ENCODE results near the gene PLOD2.

PLOD2 gene

DNA sequence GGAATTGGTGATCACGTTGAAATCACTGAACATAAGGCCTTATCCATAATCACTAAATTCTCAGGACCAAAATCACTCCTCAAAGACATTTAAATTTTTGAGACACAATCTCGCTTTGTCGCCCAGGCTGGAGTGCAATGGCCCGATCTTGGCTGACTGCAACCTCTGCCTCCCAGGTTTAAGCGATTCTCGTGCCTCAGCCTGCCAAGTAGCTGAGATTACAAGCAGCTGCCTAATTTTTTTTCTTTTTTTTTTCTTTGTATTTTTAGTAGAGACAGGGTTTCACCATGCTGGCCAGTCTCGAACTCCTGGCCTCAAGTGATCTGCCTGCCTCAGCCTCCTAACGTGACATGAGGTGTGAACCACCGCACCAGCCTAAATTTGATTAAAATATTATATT lies 61.7 kb downstream of the PLOD2 start:
- no peak for DNase-seq (ENCODE audit: low spot score)

DNA sequence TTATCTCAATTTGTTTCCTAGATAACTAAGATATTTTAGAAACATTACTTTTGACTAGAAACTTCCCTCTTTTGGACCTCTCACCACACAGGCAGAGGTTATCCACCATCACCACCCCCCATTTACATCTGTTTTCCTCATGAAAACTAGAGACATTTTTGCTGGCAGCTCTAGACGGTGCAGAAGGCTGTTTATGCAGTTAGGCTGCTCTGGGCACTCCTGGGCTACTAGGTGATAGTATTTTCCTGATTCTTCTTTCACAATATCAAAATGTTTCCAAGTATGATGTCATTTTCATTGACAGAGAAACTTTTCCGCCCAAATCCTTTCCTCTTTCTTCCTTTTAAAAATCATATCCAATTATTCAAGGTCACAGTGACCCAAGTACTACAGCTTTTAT lies 67.1 kb downstream of the PLOD2 start:
- DNase-seq (ENCODE audit: low spot score) = no peak

DNA sequence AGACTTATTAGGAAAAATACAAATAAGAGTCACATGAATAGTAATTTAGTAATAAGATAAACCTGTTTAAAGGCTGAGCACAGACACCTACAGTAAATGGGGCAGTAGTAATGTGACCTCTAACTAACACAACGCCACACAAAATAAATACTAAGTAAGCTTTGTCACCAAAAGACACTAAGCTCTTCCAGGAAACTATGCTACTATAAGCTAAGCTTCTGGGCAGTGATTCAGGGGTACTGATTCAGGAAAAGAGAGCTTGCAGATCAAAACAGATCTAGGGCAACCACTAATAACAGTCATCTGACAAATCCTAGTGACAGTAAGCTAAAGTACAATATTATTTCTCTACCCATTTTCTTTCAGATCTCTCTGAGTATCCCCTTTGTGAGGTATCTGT lies 68.8 kb downstream of the PLOD2 start:
- DNase-seq (ENCODE audit: low spot score) = no peak

DNA sequence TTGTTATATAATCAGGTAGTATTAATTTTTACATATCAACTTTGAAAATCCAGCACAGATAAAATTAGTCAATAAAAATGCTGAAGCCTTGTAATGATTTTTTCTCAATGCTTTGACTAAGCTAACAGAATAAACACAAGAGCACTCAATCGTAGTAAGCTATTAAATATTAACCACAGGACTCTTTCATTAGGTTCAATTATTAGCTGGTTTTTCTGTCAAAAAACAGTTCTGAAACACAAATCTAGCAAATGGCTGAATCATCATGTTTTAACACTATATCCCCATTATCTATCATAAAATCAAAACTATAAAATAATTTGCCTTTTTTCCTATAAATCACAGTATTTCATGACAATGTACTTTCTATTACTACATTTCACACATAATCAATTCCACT lies 69.6 kb downstream of the PLOD2 start:
- no peak for DNase-seq (ENCODE audit: low spot score)

DNA sequence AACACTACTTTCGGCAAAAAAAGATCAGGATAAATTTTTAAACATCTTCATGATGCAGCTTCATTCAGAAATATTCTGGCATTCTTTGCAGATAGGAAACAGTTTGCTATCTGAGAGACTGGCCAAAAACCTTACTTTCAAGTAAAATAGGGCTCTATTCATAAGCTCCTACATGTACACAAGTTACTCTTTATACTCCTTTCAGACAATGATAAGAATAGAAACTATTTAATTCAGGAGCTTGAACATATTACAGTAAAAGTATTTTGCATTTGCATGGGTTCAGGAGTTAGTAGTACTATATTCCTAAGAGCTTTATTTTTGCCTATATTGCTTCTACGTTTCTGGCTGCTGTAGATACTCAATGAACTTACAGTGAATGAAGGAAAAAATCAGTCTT lies 70.5 kb downstream of the PLOD2 start:
- DNase-seq (ENCODE audit: low spot score) = no peak

DNA sequence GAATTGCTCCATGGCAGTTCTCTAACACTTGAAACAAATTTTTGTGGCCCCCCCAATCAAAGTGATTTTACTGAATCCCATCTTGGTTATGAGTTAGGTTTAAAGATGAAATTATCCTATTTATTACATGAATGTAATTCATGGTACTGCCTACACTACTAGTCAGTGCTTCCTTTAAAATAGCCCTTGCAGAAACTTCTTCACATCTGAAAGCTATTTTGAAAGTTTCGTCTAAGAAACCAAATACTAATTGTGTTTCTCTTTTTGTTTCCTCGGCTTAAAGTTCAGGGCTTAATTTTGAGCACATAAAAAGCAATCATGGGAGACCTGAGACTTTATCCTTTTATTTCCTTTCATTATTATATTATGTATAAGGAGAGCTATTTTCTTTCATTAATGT lies 72.1 kb downstream of the PLOD2 start:
- no peak for DNase-seq (ENCODE audit: low spot score)

DNA sequence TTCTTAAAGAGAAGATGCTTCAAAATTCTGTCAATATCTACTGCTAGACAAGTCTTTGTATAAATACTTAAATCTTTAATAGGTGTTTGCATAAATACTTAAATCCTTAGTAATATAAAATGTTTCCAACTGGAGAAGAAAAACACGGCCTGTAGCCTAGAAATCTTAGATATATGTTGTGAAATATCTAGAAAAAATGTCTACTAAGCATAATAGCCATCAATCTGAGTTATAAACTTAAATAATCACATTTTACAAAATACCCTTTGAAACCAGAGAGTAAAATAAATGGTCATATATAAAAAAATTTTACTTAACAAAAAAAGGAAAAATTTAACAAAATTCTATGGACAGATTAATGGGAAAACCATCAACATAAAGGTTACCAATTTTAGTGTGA lies 73.9 kb downstream of the PLOD2 start:
- DNase-seq (ENCODE audit: low spot score) = no peak

DNA sequence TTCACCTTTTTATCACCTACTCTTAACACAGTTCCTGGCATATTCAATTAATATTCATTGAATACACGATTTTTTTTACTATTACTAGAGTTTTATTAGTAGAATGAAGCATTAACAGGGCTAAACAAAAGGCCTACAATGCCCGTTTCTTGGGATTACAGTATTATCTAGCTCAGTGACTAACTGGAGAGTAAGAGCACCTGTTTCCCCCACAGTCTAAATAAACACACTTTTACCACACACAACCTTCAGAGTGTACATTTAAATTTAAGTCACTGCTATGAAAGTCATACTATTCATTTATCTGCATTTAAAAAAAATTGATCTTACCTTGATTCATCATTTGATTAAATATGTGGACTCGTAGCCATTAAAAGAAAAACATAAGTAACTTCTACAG lies 74.8 kb downstream of the PLOD2 start:
- DNase-seq (ENCODE audit: low spot score) = no peak

DNA sequence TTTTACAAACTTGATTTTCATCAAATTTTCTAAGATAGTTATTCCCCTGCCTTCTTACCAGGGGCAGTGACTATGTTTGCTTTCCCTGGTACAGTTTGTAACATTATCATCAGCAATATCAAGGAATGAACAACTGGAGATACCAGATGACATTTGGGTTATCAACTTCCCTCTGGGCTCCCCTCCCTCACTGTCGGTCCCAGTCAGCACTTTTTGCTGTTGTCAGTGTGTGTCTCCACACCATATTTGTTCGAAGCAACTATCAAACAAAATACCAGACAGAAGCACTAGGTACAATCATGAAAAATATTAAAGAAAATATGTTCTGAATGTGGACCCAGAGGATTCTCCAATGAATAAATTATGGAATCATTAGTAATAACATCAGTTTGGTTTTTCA lies 75.3 kb downstream of the PLOD2 start:
- no peak for DNase-seq (ENCODE audit: low spot score)

DNA sequence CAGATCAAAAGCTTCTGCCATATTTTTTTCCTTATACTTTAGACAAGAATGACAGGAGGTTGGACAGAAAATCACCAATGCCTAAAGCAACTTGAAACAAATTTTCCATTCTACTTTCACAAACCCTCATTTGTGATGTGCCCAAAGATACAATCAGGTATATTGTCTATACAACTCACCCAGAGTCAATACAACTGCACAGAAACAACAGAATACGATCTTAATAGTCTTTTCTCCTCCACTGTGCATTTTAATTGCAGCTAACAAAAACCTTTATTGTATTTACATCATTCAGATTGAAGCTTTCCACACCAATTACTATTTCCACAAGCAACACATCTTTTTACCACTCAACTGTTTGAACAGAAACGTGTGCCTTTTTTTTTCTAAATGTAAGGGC lies 80.4 kb downstream of the PLOD2 start:
- no peak for DNase-seq (ENCODE audit: low spot score)

DNA sequence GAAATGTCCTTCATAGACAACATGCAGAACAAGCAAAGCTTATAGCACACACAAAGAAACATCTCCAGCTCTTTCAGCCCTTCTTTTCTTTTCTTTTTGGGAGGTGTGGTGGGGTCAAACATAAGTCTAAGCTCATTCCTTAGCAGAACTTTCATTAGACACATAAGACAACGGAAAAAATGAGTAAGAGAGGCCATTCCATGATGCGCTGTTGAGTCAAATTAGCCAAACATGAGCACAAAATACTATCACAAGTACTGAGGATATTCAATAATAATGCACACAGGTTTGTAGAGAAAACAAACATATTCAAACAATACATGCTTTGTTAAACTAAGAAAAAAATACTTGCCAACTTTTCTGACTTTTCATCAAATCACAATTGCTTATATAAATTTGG lies 83.0 kb downstream of the PLOD2 start:
- no peak for DNase-seq (ENCODE audit: low spot score)

DNA sequence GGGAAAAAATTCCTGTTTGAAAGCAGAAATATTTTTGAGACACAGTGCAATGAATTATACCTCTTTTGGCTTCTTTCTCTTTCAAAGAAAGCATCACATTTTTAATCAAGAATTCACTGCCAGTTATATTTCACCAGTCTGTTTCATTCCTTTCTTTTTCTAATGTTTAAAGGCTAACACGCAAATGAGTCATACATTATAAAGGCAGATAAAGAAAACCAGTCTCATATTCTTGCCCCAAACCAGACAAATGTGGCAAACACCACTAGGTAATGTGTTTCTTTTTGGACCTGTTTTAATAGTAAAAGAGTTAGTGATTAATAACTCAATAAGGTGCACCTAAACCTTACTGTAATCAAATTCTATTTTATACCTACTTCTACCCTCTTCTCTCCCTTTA lies 83.8 kb downstream of the PLOD2 start:
- no peak for DNase-seq (ENCODE audit: low spot score)

DNA sequence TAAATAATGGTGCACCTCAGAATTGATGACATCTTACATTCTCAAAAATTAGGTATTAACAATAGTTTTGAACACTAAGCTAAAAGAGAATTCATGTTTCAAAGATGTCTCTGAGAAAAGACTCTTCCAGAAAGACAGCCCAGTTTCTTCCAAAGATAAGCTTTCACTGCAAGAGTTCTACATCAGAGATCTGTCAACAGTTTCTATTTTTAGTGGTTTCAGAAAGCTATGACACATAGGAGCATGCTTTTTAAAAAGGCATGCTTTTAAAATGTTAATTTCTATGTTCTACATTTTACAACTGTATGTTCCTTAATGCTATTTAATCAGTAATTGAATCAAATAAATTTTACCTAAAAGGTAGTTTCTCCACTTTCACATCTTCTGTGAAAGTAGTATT lies 88.2 kb downstream of the PLOD2 start:
- no peak for DNase-seq (ENCODE audit: low spot score)

DNA sequence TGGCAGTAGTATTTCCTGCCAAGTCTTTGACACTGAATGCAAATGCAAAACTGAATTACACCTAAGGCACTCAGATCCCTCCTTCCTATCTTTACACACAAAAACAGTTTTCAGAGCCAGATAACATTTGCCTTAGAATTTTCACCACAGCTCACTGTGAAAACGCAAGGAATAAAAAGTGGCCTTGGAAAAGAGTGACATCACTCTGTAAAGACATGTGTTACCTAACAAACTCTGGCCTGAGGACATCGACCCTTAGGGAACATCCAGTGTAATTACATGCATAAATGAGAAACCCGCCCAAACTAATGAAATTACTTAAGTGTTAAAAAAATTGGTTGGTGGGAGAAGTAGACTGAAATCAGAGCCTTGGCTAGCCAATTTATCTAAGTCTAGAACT lies 88.9 kb downstream of the PLOD2 start:
- DNase-seq (ENCODE audit: low spot score) = no peak

DNA sequence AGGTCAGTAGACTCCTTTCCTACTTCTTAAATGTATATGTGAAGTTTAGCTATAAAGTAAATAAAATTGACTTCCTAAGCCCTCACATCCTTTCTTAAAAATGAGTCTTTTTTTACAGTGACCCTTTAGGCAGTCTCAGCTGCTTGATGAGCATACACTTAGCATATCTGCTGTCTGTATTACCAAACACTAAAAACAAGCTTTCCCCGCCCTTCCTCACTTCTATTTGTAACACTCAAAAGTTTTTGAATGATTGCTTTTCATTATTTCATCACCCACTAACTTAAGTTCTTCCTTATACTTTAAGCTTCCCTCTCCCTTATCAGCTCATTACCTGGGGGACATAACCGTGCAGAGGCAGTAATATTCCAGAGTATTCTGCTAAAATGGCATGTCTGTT lies 89.4 kb downstream of the PLOD2 start:
- DNase-seq (ENCODE audit: low spot score) = no peak

DNA sequence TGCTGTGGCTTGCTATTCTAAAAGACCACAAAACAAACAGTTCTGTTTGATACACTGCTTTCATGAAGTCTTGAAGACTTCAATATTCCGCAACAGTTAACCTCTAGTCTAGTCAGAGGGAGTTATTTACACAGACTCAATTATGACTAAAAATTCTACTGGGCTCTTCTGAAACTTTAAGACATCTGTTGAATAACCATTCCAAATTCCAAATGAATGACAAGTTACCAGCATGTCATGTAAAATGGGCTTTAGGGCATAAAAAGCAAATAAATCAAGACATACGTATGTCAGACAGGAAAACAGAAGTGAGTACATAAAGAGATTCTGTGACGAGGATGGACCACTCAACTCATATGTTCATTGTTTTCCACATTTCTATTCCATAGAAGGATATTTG lies 93.9 kb downstream of the PLOD2 start:
- DNase-seq (ENCODE audit: low spot score) = no peak

DNA sequence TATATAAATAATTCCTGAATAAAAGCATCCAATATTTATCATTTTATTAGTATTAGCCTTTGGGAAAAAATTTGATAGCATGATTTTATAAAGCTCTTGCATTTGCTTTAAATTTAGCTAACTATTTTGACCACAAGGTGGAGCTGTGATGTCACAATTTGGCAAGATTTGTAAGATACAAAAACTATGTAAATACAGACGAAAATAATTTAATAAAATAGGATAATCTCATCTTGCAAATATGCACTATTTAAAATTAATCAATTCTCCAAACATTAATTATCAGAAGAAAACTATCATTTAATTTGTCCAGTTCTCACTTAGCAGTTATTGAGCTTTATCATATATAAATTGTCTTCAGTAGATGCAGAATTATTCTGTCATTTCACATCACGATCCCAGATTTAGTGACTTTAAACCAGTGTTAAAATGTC lies 95.4 kb downstream of the PLOD2 start:
- no peak for DNase-seq (ENCODE audit: low spot score)

DNA sequence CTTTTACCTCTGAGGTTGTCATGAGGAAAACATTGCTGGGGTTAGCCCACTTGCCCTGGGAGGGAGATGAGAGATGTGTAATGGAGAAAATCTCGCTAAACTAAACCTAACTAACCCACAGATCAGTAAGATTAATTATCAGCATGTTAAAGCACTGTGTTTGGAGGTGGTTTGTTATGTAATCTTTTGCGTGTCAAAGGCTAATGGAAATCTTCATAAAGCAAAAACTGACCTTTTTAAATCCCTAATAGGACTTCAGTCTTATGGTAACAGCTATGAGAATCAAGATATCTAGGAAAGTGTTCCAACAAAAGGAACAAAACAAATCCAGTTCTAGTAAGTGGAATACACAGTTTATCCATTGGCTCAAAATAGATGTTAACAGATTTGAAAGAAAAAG lies 102.7 kb downstream of the PLOD2 start:
- no peak for DNase-seq (ENCODE audit: low spot score)

DNA sequence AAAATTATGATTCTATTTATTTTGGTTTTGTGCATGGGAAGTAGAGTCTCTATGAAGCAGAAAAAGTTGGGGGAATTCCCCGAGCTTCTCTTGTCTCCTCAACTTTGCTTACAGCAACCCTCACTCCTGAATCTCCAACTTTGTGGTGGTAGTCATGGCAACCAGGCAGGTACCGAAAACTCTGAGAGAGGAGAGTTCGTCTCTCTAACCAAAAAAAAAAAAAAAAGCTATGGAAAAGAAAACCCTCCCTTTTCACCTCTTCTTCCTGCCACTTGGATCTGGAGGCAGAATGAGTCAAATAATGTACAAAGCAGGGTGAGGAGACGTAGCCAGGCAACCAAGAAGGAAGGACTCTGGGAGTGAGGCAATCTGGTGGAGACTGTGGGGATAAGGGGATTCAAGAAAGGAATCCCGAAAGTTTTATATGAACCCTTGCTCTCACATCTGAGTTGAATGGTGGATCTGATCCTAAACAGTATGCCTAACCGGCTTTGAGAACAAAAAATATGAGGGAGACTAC lies 108.1 kb downstream of the PLOD2 start:
- DNase-seq (ENCODE audit: low spot score) = no peak

DNA sequence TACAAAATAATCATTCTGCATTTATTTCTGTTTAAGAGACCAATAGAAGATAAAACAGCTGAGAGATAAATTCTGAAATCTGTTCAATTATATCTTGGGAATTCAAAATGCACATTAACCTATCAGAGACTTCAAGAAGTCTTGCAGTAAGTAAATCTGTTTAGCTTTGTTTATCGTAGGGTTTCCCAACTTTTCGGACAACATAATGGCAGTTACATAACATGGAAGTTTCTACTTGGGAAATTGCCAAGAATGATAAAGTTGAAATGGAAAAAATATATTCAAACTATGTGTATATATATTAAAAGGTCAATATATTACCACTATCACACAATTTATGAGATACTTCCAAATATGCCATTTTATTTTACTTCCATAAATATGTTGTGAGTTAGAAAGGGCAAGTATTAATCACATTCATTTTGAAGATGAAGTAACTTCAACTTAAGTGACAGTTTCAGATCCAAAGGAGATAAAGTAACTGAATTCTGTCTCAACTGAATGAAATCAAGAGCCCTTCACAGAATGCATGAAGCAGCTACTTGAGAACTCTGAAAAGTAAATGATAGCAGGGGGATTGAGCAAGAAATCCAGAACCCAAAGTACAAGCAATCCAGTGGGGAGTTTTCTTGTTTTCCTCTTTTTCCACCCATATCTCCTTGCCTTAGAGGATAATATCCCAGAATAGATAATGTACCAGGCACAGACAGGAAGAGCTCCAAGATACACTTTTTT lies 108.8 kb downstream of the PLOD2 start:
- no peak for DNase-seq (ENCODE audit: low spot score)

DNA sequence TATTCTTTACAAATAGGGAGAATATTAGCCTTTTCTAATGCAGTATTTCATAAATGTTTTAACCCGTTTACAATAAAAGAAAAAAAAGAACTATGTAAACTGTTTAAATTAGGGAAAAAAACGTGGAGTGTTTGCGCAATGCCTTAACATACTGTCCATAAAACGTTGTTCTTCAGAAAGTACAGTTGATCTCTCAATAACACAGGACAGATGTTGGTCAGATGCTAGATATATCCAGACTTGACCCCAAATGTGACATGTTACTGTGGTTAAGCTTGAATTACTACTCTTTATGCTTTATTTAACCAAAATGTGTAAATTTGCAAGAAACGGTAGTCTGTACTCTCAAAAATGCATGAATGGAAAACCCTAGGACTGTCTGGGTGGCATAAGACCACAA lies 110.3 kb downstream of the PLOD2 start:
- no peak for DNase-seq (ENCODE audit: low spot score)

DNA sequence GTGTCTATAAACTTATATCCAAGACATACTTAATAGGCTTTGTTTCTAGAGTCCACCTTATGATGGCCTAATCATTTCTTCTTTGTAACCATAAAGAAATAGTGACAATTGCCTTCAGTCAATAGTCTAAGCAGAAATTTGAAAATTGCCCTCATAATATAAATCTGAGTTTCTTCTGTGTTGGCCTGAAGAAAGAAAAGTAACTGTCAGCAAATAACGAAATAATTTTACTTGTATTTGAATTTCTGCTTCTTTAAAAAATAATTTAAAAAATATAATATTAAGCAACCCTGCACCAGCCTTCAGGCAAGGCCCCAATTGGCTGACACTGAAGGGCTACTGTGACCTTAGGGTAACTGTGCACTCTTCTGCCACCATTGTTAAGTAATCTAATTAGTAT lies 113.5 kb downstream of the PLOD2 start:
- no peak for DNase-seq (ENCODE audit: low spot score)

DNA sequence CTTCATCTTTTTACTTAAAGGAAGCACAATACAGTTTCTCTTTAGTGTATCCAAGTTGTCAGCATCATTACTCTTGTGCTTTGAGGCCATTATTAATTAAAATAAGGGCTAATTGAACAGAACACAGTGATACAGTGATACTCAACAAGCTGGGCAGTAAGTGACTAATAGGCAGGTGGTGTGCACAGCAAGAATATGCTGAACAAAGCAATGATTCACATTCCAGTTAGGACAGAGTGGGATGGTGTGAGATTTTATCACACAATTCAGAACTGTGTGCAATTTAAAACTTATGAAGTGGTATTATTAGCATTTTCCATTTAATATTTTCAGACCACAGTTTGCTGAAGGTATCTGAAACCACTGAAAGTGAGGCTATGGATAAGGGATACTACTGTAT lies 116.9 kb downstream of the PLOD2 start:
- no peak for DNase-seq (ENCODE audit: low spot score)

DNA sequence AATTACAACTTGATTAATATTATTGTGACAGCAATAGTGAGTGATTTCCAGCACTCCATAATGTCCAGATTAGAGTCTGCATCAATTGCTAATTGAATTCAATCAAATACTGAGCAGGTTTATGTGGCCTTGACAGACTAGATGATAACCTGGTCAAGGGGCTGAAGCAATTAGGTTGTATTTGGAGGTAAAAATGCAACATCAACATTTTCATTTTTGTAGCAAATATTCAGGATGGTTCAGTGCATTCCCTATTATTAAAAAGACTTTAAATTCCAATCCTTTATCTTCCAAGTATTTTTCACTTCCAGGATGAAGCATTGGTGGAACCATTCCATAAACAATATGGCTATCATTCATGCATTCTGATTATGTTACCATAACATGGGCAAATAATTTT lies 120.4 kb downstream of the PLOD2 start:
- DNase-seq (ENCODE audit: low spot score) = no peak
